Endothelial cell of umbilical vein (primary cell): ENCODE results near the gene NXT2.
"Not testable (repeated sequence)": the region's sequence is repeated elsewhere in the genome, so short reads cannot be mapped to it uniquely, and the experiment has no call there.

Experiments used
- CTCF ChIP-seq, 2 donors: IDR thresholded peaks; 1 replicate in 1 of 2; 2 replicates in 1 of 2; pipeline ENCODE4 v1.5.1; 2011; ENCODE audit warnings: low read length in 2 of 2, mild to moderate bottlenecking in 2 of 2, moderate library complexity in 2 of 2, control low read depth in 1 of 2, inconsistent platforms in 1 of 2, low read depth in 1 of 2; ENCODE audit not compliant: insufficient read depth in 1 of 2; ENCODE audit errors: extremely low read depth in 1 of 2
- EZH2 ChIP-seq: IDR thresholded peaks from 2 replicates; pipeline ENCODE4 v1.6.1; 2012; ENCODE audit warnings: borderline replicate concordance, low read depth, mild to moderate bottlenecking, moderate library complexity, low read length, inconsistent platforms; ENCODE audit not compliant: severe bottlenecking
- JUN ChIP-seq: IDR thresholded peaks from 2 replicates; pipeline ENCODE4 v1.6.1; 2011; ENCODE audit warnings: borderline replicate concordance, low read depth; ENCODE audit not compliant: insufficient read length, insufficient read depth
- MAX ChIP-seq: IDR thresholded peaks from 2 replicates; pipeline ENCODE4 v1.6.1; 2011; ENCODE audit not compliant: insufficient read depth, insufficient read length
- MYC ChIP-seq: IDR thresholded peaks from one replicate; pipeline ENCODE4 v1.6.1; 2011; ENCODE audit warnings: mild to moderate bottlenecking, low read depth, low read length
- POLR2A ChIP-seq: IDR thresholded peaks from 2 replicates; pipeline ENCODE4 v1.6.1; 2012; ENCODE audit warnings: low read depth, mild to moderate bottlenecking, control low read depth, low read length
- POLR2AphosphoS5 ChIP-seq: IDR thresholded peaks from 2 replicates; pipeline ENCODE4 v1.6.1; 2012; ENCODE audit warnings: low read depth, mild to moderate bottlenecking, control low read depth, low read length, moderate library complexity; ENCODE audit not compliant: insufficient read depth

GRCh38 chrX:109539007-109539406 is 2.4 kb downstream of the NXT2 start:
- TF ChIP-seq CTCF (IDR thresholded peaks at IDR 0.05; ENCODE audit: extremely low read depth in 1 of 2, insufficient read depth in 1 of 2, low read depth in 1 of 2, low read length in 2 of 2); POLR2A; POLR2AphosphoS5; EZH2; MYC; MAX; JUN: not testable (repeated sequence)
